ENCODE results near the gene TRMT1.

Gene TRMT1

DNA sequence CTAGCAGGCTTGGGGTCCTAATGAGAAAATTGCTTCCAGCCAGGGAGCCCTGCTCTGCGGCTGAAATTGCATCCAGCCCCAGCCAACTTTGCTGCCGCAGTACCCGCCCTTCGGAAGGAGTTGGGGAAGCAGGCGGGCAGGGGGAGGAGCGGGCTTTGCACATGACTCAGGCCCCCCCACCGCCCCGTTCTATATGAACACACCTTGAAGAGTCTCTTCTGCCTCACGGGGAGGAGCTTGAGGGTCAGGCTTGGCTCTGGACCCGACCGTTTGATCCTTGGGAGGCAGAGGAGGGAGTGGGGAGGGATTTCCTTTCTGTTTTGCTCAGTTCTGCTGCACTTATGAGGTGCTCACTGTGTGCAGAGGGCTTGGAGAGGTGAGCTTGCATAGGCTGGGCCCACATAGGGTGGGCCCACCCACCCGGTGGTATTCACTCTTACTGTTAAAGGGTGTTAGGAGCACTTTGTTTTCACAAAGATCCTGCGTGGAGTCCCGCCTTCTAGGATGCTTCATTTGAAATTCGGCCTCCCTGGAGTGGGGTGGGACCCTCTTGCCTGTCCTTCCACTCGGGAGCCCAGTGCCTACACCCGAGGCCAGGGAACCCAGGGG is 60.4 kb downstream of the TRMT1 start:
- TF ChIP-seq FOXM1 (IDR thresholded peaks at IDR 0.05; ENCODE audit: borderline replicate concordance, low read depth) = no peak
- TF ChIP-seq NFIC (IDR thresholded peaks at IDR 0.05) = peak; percentile 68
- 0 out of 2 replicates have a peak, but pooled peaks have one; percentile 62 for TF ChIP-seq TAF1 (IDR thresholded peaks at IDR 0.05; ENCODE audit: low read depth)
- peak; percentile 75 for TF ChIP-seq TCF12 (IDR thresholded peaks at IDR 0.05; ENCODE audit: low read depth)
- no peak; the same call in 1 of the 2 replicates for TF ChIP-seq RAD21 (IDR thresholded peaks at IDR 0.05; ENCODE audit: low read depth)
- TF ChIP-seq, protein P1, sequence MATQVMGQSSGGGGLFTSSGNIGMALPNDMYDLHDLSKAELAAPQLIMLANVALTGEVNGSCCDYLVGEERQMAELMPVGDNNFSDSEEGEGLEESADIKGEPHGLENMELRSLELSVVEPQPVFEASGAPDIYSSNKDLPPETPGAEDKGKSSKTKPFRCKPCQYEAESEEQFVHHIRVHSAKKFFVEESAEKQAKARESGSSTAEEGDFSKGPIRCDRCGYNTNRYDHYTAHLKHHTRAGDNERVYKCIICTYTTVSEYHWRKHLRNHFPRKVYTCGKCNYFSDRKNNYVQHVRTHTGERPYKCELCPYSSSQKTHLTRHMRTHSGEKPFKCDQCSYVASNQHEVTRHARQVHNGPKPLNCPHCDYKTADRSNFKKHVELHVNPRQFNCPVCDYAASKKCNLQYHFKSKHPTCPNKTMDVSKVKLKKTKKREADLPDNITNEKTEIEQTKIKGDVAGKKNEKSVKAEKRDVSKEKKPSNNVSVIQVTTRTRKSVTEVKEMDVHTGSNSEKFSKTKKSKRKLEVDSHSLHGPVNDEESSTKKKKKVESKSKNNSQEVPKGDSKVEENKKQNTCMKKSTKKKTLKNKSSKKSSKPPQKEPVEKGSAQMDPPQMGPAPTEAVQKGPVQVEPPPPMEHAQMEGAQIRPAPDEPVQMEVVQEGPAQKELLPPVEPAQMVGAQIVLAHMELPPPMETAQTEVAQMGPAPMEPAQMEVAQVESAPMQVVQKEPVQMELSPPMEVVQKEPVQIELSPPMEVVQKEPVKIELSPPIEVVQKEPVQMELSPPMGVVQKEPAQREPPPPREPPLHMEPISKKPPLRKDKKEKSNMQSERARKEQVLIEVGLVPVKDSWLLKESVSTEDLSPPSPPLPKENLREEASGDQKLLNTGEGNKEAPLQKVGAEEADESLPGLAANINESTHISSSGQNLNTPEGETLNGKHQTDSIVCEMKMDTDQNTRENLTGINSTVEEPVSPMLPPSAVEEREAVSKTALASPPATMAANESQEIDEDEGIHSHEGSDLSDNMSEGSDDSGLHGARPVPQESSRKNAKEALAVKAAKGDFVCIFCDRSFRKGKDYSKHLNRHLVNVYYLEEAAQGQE (IDR thresholded peaks at IDR 0.05; ENCODE audit: low read depth) = no peak
- TF ChIP-seq, protein P2, sequence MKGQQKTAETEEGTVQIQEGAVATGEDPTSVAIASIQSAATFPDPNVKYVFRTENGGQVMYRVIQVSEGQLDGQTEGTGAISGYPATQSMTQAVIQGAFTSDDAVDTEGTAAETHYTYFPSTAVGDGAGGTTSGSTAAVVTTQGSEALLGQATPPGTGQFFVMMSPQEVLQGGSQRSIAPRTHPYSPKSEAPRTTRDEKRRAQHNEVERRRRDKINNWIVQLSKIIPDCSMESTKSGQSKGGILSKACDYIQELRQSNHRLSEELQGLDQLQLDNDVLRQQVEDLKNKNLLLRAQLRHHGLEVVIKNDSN (IDR thresholded peaks at IDR 0.05) = peak; percentile 77
- peak; percentile 68; the same call in 1 of the 2 replicates for TF ChIP-seq EP300 (IDR thresholded peaks at IDR 0.05; ENCODE audit: borderline replicate concordance)
- peak; percentile 16; the same call in 1 of the 2 replicates for TF ChIP-seq YY1 (IDR thresholded peaks at IDR 0.05; ENCODE audit: low read depth)
- TF ChIP-seq EGR1 (IDR thresholded peaks at IDR 0.05) = no peak
- TF ChIP-seq, protein P3, sequence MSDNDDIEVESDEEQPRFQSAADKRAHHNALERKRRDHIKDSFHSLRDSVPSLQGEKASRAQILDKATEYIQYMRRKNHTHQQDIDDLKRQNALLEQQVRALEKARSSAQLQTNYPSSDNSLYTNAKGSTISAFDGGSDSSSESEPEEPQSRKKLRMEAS (IDR thresholded peaks at IDR 0.05) = peak; percentile 80
- TF ChIP-seq TEAD4 (IDR thresholded peaks at IDR 0.05) = peak; percentile 46; the same call in 1 of the 2 replicates
- TF ChIP-seq CREB1 (IDR thresholded peaks at IDR 0.05; ENCODE audit: low read depth) = no peak

DNA sequence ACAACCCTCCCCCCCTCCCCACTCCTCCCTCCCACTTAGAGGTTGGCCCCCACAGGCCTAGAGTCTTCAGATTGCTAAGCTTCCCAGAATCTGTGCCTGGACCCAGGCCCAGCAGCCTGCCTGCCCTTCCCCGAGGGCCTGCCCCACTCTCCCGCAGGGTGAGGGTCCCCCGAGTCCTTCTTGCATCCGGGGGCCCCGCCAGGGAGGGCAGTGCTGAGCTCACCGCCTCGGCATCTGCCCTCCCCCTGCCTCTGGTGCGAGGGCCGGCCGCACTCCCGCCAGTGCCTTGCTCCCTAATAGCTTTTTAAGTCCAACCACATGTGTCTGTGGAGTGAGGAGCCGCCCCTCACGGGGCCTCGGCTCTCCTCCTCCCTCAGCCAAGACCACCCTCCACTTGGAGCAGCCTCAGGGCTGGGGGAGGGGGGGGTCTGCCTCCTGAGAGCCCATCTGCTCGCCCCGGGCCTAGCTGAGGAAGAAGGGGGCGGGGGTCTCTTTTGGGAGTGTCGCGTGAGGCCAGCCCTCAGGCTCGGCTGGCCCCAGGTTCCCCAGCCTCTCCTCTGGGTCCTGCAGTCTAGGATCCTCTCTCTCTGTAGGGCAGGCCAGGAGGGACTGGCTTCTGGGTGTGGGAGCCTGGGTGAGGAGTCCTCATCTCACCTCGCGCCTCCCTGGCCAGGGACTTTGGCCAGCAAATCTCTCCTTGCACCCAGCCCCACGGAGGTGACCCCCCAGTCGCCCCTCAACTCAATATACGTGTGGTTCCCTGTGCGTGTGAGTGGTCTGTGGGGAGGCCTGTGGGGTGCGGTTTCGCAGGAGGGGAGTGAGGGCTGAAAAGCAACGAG is 61.1 kb downstream of the TRMT1 start:
- TF ChIP-seq TEAD4 (IDR thresholded peaks at IDR 0.05) (peak; percentile 89), RAD21 (IDR thresholded peaks at IDR 0.05; ENCODE audit: low read depth) (no peak), YY1 (IDR thresholded peaks at IDR 0.05; ENCODE audit: low read depth) (peak; percentile 4; the same call in 1 of the 2 replicates), ZBTB7A (IDR thresholded peaks at IDR 0.05; ENCODE audit: low read depth) (peak; percentile 94), NFIC (IDR thresholded peaks at IDR 0.05) (peak; percentile 41; the same call in 1 of the 2 replicates), TCF12 (IDR thresholded peaks at IDR 0.05; ENCODE audit: low read depth) (peak; percentile 72), EP300 (IDR thresholded peaks at IDR 0.05; ENCODE audit: borderline replicate concordance) (peak; percentile 75; the same call in 1 of the 2 replicates), FOXM1 (IDR thresholded peaks at IDR 0.05; ENCODE audit: borderline replicate concordance, low read depth) (0 out of 2 replicates have a peak, but pooled peaks have one; percentile 54)
- TF ChIP-seq, protein P3 (IDR thresholded peaks at IDR 0.05) = peak; percentile 80
- TF ChIP-seq, protein P2 (IDR thresholded peaks at IDR 0.05) = no peak
- TF ChIP-seq, protein P1 (IDR thresholded peaks at IDR 0.05; ENCODE audit: low read depth) = no peak

Data from Ishikawa (cell line).